K562 treated with DMSO at 1 percent for 12 hours (cell line): ENCODE data around the gene CUEDC2. TPM values are rescaled to one million over a fixed set of nuclear protein-coding genes. Genes with fewer than 3 reads are reported as not detected.

ENCODE experiments used
- total RNA-seq: library from RNA; unstranded; fragments of 300-600 nt; gene quantifications from 2 replicates; pipeline ENCODE4 v1.2.3, GENCODE V29; 2022; ENCODE audit not compliant: insufficient read depth

Gene CUEDC2, protein sequence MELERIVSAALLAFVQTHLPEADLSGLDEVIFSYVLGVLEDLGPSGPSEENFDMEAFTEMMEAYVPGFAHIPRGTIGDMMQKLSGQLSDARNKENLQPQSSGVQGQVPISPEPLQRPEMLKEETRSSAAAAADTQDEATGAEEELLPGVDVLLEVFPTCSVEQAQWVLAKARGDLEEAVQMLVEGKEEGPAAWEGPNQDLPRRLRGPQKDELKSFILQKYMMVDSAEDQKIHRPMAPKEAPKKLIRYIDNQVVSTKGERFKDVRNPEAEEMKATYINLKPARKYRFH
- 33.1 and 38.5 TPM in 2 replicates for total RNA-seq

DNA sequence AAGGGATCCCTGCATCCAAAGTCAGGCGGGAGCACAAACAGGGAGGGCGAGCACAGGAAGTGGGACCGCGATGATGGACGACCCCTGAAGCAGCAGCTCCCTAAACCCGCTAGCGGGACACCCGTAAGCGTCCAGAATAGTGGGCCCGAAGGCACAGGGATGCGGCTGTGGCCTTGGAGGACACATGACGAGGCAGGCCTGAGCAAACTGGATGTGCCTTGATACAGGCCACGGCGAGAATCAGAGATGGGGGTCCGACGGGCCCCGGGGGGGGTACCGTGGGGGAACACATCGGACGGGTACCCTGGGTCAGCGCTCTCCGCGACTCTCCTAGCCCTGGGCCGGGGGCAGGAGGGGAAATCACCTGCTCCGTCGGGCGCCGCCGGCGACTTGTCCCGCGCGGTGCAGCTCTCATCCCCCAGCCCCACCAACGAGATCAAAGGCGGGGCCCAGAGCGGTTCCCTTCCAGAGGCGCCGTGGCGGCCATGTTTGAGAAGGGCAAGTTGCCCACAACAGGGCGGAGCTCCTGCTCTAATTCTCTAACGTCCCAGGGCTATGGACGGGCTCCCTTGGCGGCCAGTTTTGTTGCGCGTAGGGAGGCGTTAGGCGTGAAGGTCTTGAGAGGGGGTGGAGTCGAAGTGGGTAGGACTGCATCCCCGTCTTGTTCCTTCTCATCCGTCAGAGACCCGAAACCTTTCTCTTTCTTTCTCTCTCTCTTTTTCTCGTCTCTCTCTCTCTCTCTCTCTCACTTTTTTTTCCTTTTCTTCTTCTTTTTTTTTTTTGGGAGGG, at the start of gene CUEDC2:
Gene CUEDC2, minus strand, starts transcription at position 413 of the 789 bp plus-strand sequence. CDS start 7,386 bp downstream, outside the sequence.

DNA sequence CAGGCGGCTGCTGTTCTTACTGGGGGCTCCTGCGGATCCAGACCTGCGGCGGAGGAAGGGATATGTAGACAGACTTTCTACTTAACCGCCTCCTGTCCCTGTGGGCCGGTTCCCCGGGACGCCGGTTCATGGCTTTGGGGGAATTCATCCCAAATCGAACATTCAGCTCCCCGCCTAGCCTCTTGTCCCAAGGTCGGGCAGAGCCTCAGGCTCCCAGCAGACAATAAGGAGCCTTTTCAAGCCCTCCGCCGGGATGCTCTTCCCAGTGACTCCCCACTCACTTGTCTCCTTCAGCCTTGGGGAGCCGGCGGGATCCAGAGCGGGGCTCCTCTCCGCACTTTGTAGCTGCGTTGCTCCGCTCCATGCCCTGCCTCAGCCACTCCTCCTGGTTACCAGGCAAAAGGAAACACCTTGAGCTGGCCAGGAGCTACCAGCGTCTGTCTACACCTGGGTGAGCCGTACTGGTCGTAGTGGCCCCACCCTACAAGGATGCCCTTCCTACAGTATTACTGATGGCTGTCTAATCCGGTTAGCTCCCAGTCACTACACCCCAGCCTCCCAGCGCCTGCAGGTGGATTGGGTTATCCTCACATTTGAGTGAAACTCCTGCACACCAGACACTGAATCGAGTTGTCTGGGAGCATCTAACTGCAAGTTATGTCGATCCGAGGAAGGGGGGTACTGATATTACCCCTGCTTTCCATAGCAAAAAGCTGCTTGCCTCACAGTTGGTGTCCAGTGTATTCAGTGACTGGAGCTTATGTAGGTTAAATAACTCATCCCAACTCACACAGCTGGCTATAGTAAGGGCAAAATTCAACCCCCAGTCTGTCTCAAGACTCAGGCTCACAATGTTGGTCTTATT, 19.0 kb upstream of the CUEDC2 start, which contains the start of gene C10orf95:
Gene C10orf95, minus strand, starts transcription at position 439 of the 865 bp plus-strand sequence. CDS start 450 bp downstream, outside the sequence.

DNA sequence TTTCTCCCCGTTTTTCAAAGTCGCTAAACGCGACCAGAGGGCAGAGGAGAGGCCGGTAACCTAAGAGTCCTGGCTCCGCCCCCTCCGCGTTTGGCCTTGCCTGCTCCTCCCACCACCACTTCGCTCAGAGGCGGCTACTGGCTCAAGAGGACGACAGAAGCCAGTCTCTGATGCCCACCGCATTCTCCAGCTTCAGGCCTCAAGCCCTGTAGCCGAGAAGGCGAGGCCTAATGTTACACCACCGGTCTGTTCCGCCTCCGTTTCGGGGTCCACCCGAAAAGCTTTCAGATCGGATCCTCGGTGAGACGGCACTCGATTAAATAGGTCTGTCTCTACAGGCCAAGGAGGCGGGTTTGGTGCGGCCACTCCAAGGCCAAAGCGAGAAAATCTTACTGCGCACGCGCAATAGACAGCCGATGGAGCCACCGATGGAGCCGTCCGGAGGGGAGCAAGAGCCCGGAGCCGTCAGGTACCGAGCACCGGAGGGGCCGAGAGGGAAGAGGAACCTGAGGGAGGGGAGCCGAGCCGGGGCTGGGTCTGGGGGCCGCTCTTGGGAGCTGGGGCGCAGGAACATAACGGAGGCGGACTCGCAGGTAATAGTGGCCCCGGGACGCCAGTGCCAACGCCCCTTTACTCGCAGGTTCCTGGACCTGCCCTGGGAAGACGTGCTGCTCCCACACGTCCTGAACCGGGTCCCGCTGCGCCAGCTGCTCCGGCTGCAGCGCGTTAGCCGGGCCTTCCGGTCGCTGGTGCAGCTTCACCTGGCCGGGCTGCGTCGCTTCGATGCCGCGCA, 11.5 kb downstream of the CUEDC2 start, which contains the start of gene FBXL15:
Gene FBXL15, plus strand, starts transcription at position 123 of the 793 bp plus-strand sequence. Its CDS starts 294 bp downstream, at position 417.

DNA sequence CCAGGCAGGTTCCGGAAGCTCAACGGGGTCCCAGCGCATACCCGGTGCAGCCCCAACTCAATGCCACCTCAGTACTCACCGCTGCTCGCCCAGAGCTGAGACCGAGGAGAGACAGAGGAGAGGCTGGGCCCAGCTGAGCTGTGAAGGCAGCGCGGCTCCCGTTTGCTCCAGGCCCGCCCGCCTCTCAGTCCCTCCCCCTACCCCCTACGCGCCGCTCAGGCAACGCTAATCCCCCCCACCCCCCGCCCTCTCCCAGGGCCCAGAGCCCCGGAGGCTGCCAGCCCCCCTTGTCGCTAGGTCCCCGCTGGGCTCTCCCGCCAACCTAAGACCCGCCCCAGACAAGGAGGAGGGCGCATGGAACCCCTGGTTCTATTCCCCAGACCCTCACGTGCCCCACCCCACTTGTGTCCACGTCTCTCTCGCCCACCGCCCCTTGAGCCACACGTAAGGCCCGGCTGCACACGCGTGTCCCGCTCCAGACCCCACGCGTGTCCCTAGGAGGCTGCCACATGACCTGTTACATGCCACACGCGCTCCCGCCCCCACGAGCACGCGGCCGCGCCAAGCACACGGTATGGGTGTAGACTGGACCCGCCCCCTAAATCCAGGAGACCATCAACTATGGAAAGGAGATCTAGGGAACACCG, 13.6 kb downstream of the CUEDC2 start, which contains the start of gene PSD:
Gene PSD, minus strand, starts transcription at position 164 of the 647 bp plus-strand sequence. CDS start 1,747 bp downstream, outside the sequence.

DNA sequence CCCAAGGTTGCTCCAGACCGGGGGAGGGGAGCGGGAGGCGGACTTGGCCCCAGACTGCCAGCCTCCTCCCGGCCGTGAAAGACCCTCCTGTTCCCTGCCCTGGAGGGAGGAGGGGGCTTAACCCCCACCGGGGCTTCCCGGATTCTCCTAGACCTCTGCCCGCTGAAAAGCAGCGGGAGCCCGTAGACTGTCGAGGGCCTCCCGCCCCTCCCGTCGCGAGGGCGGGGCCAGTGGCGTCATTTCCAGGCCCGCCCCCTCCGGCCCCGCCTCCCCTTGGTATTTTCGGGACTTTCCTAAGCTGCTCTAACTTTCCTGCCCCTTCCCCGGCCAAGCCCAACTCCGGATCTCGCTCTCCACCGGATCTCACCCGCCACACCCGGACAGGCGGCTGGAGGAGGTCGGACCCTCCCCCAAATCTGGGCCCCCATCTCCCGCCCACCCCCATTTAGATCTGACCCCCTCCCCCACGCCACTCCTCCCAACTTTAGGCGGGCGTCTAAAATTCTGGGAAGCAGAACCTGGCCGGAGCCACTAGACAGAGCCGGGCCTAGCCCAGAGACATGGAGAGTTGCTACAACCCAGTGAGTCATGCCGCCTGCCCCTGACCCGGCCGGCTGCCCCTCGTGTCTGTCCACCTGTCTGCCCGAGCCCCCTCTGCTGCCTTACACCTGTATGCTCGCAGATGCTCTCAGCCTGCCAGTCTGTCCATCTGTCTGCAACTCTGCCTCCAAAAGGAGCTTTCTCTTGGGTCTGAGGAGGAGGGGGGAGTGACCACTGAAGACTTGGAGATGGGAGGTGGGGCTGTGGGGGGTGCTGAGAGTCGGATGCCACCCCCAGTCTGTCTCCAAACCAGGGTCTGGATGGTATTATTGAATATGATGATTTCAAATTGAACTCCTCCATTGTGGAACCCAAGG, 36.7 kb downstream of the CUEDC2 start, which contains the start of gene NFKB2:
Gene NFKB2, plus strand, starts transcription at position 306 of the 917 bp plus-strand sequence. Its CDS starts 255 bp downstream, at position 561.

Other genes with a start within 250 kb of the CUEDC2 start
- gene ELOVL3, start 206.3 kb downstream of the CUEDC2 start, total RNA-seq = 1.8 TPM in 1 of 2 replicates, not detected in the other
- not detected in 2 replicates for gene PITX3, start 191.1 kb downstream of the CUEDC2 start, total RNA-seq
- gene GBF1, start 187.0 kb downstream of the CUEDC2 start, total RNA-seq = 11.9 and 47.2 TPM in 2 replicates
- gene NFKB2, start 36.9 kb downstream of the CUEDC2 start, total RNA-seq = 29.0 and 35.8 TPM in 2 replicates
- 2.1 TPM in 2 replicates for gene PSD, start 13.8 kb downstream of the CUEDC2 start, total RNA-seq
- 20.9 and 43.4 TPM in 2 replicates for gene FBXL15, start 11.7 kb downstream of the CUEDC2 start, total RNA-seq
- 2.6 TPM in 1 of 2 replicates, not detected in the other for gene C10orf95, start 19.0 kb upstream of the CUEDC2 start, total RNA-seq
- gene ACTR1A, start 70.1 kb upstream of the CUEDC2 start, total RNA-seq = 40.0 and 58.4 TPM in 2 replicates
- gene SUFU, start 71.4 kb upstream of the CUEDC2 start, total RNA-seq = 3.6 and 10.0 TPM in 2 replicates
- gene TRIM8, start 211.9 kb upstream of the CUEDC2 start, total RNA-seq = 17.4 and 31.4 TPM in 2 replicates